Tibial nerve (tissue), 4 donors: Measurements from ENCODE around the gene SPTB.

Experiments used
- EP300 ChIP-seq, 2 donors: sonication (generic); formaldehyde crosslinking; IDR thresholded peaks; one replicate each; pipeline ENCODE4 v1.6.1; 2017; ENCODE audit warnings: antibody characterized with exemption in 2 of 2, mild to moderate bottlenecking in 1 of 2
- POLR2A ChIP-seq, 2 donors: fragments of 450-650 bp; IDR thresholded peaks; one replicate each; pipeline ENCODE4 v1.6.1; 2017; ENCODE audit warnings: antibody characterized with exemption in 2 of 2, mild to moderate bottlenecking in 2 of 2, moderate library complexity in 2 of 2
- TF ChIP-seq, protein P1 (sequence below), 5 experiments: fragments of 200-600 bp in 3 of 5; fragments of 450-650 bp in 2 of 5; sonication (generic) in 3 of 5; IDR thresholded peaks; one replicate each; pipeline ENCODE4 v1.5.1; 2016 to 2019; ENCODE audit warnings: antibody characterized with exemption in 5 of 5, mild to moderate bottlenecking in 3 of 5, moderate library complexity in 2 of 5

DNA sequence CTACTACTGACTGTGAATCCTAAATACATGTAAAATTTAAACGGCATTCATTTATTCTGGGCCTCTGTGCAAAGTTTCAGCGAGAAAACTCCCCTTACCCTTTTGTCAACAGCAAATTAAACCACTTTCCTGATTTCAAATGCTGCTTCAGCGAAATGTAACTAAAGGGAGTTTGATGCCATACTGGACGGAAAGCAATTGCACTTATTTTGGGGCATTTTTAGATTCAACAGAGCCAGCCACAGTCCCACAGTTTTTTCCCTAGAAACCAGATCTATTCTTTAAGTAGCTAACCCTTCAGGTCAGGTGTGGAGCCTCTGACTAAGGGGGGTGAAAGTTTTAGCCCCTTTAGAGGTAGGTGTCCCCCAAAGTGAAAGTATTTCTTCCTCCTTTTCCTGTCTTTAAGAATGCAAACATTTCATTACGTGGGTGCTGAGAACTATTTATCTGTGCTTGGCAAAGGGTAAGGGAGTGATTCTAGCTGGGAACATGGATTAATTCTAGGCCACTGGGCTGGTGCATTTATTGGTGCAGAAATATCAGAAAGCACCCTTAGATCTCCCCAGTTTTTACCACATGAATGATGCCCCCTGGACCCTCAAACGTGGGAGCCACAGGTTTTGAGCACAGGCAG lies 72.7 kb downstream of the SPTB start:
- TF ChIP-seq, protein P1, sequence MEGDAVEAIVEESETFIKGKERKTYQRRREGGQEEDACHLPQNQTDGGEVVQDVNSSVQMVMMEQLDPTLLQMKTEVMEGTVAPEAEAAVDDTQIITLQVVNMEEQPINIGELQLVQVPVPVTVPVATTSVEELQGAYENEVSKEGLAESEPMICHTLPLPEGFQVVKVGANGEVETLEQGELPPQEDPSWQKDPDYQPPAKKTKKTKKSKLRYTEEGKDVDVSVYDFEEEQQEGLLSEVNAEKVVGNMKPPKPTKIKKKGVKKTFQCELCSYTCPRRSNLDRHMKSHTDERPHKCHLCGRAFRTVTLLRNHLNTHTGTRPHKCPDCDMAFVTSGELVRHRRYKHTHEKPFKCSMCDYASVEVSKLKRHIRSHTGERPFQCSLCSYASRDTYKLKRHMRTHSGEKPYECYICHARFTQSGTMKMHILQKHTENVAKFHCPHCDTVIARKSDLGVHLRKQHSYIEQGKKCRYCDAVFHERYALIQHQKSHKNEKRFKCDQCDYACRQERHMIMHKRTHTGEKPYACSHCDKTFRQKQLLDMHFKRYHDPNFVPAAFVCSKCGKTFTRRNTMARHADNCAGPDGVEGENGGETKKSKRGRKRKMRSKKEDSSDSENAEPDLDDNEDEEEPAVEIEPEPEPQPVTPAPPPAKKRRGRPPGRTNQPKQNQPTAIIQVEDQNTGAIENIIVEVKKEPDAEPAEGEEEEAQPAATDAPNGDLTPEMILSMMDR (IDR thresholded peaks at IDR 0.05) = no peak
- TF ChIP-seq POLR2A (IDR thresholded peaks at IDR 0.05) = no peak
- no peak for TF ChIP-seq EP300 (IDR thresholded peaks at IDR 0.05)
